AG04450 (cell line): Measurements from ENCODE around the gene CACNA2D3. TPM values are rescaled to one million over a fixed set of nuclear protein-coding genes. Genes with fewer than 3 reads are reported as not detected.

Experiments
- CTCF ChIA-PET: fragments of 300-600, 350-600 bp; formaldehyde crosslinking; extraction: SDS; loops from one replicate; lab custom pipeline; 2022; ENCODE audit warnings: antibody characterized with exemption, inconsistent platforms; lab: Charles Lee
- POLR2A ChIA-PET: fragments of 350-600 bp; formaldehyde crosslinking; extraction: SDS; loops from one replicate; lab custom pipeline; 2021; ENCODE audit warnings: antibody characterized with exemption, inconsistent platforms; lab: Yijun Ruan, JAX
- DNase-seq: peaks from one replicate; pipeline ENCODE4 v3.0.0-alpha.2; 2011; ENCODE audit warnings: low read depth, low spot score
- H3K27ac ChIP-seq: one replicate; pipeline ENCODE4 v1.5.1; 2012; ENCODE audit warnings: low read depth, low read length, control low read depth
- H3K27me3 ChIP-seq: one replicate; pipeline ENCODE4 v1.6.0; 2012; ENCODE audit warnings: low read length; ENCODE audit not compliant: control insufficient read depth, insufficient read depth
- H3K4me3 ChIP-seq: 2 replicates; pipeline ENCODE4 v1.5.1; 2011; ENCODE audit warnings: mild to moderate bottlenecking, low read depth, low read length, control low read depth
- H3K9me3 ChIP-seq: 2 replicates; pipeline ENCODE4 v1.5.1; 2012; ENCODE audit warnings: low read length; ENCODE audit not compliant: control insufficient read depth, insufficient read depth
- CTCF ChIP-seq: IDR thresholded peaks from 2 replicates; pipeline ENCODE4 v1.5.1; 2011; ENCODE audit warnings: low read depth, low read length, control low read depth, inconsistent platforms
- polyA minus RNA-seq: library from RNA; depleted of rRNA, polyadenylated mRNA; stranded (reverse); fragments of >200 nt; gene quantifications from 2 replicates; pipeline ENCODE4 v1.2.3, GENCODE V29; 2011; rRNA and poly(A)+ RNA removed
- polyA plus RNA-seq: library from polyadenylated mRNA; depleted of rRNA; stranded (reverse); fragments of >200 nt; gene quantifications from 2 replicates; pipeline ENCODE4 v1.2.3, GENCODE V29; 2011; rRNA removed

CACNA2D3 gene
- 0.24 and 0.32 TPM in 2 replicates for polyA plus RNA-seq
- polyA minus RNA-seq, result 0.30 TPM in 1 of 2 replicates, not detected in the other

GRCh38 chr3:54122324-54123002 lies at the start of gene CACNA2D3:
Gene CACNA2D3, plus strand, starts transcription at chr3:54122552.
- TF ChIP-seq CTCF, result no peak
- POLR2A ChIA-PET, result no interaction called here
- no peak for DNase-seq
- Histone ChIP-seq H3K27me3 (peaks cover 28% of the 10 kb centered on the region), H3K27ac (no peak within 1 kb of the TSS), H3K4me3 (no peak within 1 kb of the TSS), H3K9me3 (peaks cover 3% of the 10 kb centered on the region; the same call in 1 of the 2 replicates)
- CTCF ChIA-PET, result no interaction called here

GRCh38 chr3:54073386-54073785 lies 49.0 kb upstream of the CACNA2D3 start:
- TF ChIP-seq CTCF, result no peak
- no peaks in the 10 kb centered on the region for H3K27me3 ChIP-seq
- ChIA-PET CTCF (no interaction called here), POLR2A (no interaction called here)
- no peak for DNase-seq
- no peak overlapping the region for H3K27ac ChIP-seq
- no peak overlapping the region for H3K4me3 ChIP-seq
- H3K9me3 ChIP-seq, result peaks cover 9% of the 10 kb centered on the region; the same call in 1 of the 2 replicates

- no peaks in the 10 kb centered on the region for H3K27me3 ChIP-seq
- POLR2A ChIA-PET, result no interaction called here
- CTCF ChIA-PET, result no interaction called here
- no peak for TF ChIP-seq CTCF
- H3K4me3 ChIP-seq, result no peak overlapping the region
- no peaks in the 10 kb centered on the region for H3K9me3 ChIP-seq
- no peak overlapping the region for H3K27ac ChIP-seq
- DNase-seq, result no peak
Observed at GRCh38 chr3:54079314-54079713, 43.0 kb upstream of the CACNA2D3 start.

DNA sequence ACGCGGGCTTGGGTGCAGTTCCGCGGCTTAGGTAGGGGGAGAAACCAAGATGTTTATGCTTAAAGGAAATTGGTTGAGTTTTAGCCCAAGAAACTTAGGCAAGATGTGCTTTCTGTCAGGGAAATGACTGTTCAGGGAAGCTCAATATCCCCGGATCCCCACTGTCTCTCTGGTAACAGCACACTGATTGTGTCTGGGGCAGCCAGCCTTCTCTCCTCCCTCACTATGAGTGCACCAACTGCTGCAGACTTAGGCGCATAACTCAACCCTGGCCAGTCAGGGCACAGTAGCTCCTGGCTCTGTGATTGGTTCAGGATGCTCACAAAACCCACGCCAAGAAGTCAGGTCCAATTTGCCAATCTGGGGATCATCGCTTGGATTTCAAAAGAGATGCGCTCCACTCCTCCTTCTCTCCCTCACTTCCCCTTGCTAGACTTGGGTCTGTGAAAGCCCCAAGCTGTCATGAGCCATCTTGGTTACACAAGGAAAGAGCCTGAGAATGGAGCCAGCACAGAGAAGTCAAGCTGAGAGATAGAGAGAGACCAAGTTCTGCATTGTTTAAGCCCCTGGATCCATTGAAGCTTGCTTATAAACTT lies 42.5 kb upstream of the CACNA2D3 start:
- ChIA-PET CTCF (no interaction called here), POLR2A (no interaction called here)
- H3K27ac ChIP-seq, result no peak overlapping the region
- DNase-seq, result no peak
- no peaks in the 10 kb centered on the region for H3K9me3 ChIP-seq
- H3K27me3 ChIP-seq, result no peaks in the 10 kb centered on the region
- H3K4me3 ChIP-seq, result no peak overlapping the region
- TF ChIP-seq CTCF, result no peak

DNA sequence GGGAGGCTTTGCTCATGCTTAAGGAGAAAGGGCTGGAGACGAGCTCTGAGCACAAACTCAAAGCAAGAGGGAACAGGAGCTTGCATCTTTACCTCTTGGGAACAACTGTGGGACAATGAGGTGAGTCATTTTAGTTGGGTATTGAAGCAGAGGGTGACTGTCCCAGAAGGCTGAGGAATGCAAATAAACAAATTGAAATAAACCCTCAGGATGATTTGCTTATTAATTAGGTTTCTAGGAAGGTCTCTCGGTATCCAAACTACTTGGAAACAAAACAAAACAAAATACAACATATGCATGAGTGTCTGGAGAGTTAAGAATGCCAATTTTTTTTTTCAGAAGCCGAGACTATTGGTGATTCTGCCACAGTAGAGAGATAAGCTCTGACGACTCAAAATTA lies 38.4 kb upstream of the CACNA2D3 start:
- H3K27ac ChIP-seq, result no peak overlapping the region
- H3K9me3 ChIP-seq, result peaks cover 3% of the 10 kb centered on the region; the same call in 1 of the 2 replicates
- ChIA-PET POLR2A (no interaction called here), CTCF (no interaction called here)
- H3K27me3 ChIP-seq, result no peaks in the 10 kb centered on the region
- H3K4me3 ChIP-seq, result no peak overlapping the region
- DNase-seq, result no peak
- no peak for TF ChIP-seq CTCF
